ENCODE measurements around the gene SDC1.

Gene SDC1

DNA sequence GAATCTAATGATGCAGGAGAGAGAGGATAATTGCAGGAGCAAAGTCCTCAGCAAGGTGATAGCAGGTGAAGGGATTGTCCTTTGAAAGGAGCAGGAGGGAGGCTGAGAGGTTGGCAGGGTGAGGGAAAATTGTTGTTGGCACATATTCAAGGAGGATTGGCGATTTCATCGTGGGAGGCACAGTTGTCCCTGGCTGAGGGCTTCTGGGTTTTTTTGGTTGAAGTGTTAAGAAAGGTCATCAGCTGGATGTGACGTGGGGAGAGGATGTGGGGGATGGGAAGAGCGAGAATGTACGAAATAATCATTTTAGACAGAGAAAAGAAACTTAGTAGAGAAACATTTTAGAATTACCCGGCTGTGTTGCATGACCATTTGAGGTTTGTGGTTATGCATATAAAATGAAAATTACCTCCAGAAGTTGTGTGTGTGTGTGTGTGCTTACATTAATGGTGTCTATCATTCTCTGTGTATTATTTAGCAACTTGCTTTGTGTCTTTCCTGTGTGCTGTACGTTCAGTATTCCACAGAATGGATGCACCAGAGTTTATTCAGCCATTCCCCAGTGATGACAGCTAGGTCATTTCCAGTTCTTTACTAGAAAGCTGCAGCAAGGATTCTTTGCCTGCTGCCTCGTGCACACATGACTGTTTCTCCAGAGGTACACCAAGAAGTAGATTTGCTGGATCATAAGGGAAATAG lies 67.6 kb downstream of the SDC1 start:
- intact Hi-C loops (cut with DNase I): no loop called here
- DNase-seq: no peak

DNA sequence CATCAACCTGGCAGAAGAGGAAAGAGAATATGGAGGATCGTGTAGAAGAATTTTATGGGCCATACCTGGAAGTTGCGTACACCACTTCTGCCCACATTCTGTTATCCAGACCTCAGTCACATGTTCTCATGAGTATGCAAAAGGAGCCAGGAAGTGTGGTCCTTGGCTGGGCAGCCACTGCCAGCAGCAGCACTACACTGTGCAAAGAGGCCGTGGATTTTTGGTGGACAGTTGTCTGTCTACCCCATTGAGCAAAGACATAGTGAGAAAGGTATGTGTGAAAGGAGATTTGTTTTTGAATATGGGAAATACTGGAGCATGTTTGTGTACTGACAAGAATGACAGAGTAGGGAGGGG lies 68.1 kb downstream of the SDC1 start:
- DNase-seq: no peak
- intact Hi-C loops (cut with DNase I): no loop called here

DNA sequence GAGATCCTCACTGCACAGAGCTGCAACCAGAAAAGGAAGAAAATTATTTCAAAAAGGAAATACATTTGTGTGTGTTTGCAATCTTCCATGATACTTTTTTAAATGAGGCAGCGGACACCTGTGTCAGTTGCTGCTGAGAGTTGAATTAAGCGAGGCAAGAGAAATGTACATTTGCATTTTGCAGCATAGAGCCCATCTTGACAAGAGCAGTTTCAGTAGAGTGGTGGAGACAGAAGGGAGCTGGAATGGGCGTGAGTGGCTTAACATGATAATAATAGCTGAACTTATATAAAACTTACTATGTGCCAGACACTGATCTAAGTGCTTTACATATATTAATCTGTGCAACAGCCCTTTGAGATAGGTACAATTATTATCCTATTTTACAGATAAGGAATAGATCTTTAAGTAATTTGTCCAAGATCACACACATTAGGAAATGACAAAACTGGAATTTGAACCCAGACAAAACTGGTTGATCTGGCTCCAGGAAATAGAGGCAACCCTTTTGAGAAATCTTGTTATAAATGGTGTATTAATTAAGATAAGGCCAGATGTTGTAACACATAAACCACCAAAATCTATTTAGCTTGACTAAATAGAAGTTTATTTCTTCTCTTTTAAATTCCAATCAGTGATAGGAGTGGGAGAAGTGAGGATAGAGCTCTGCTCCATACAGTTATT lies 68.7 kb downstream of the SDC1 start:
- intact Hi-C loops (cut with DNase I): no loop called here
- no peak for DNase-seq

DNA sequence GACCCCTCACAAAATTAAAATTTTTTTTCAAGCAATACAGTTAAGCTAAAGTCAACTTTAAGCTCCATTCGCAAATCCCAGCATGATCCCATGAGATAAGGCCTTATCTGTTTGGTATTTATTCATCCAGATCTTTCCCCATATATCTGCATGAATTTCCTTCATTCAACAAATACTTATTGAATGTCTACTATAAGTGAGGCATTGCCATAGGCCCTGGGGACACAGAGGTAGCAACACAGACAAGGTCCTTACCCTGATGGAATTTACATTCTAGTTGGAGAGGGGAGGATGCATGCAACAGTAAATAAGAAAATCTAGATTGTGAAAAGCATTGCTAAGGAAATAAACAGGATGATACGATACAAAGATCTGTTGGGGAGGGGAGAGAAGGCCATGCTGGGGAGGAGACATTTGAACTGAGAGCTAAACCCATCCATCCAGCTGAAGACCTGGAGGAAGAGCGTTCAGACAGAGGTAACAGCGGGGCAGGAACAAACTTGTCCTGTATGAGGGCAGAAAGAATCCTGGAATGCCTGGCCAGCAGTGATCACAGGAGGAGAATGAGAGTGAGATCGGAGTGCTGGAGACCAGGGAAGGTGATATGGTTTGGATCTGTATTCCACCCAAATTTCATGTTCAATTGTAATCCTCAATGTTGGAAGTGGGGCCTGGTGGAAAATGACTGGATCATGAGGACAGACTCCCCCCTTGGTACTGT lies 71.6 kb downstream of the SDC1 start:
- intact Hi-C loops (cut with DNase I): no loop called here
- no peak for DNase-seq

DNA sequence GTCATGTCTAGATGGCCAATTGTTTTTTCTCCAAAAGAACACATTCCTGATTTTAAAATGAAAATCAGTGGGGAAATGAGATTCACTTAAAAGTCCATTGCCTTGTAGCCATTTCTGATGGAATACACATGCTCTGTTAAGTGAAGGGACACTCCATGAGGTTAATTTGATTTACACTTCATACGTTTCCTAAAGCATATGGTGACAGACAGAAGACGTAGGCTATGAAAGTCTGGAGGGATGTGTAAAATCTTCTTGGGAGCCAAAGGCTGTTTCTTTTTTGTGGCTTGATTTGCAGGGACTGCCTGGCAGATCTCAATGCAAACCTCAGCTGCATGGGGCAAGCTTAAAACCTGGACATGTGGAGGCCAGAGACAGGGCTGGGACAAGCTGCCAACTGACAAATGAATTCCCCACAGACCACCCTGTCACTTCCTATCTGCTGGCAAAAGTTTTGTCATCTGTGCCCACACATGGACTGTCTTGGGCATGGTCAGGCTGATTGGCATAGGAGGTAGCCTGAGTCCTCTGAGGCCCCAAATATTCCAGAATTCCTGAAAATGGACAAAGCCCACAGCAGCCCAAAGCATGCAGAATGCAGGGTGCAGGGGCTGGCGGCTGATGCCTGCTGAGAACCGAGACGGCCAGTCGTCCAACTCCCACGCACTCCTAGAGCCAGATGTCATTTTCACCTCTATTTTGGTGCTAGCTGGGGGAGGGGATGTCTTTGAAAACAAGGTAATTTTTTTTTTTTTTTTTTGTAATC lies 73.9 kb downstream of the SDC1 start:
- peak in 1 of 10 donors; percentile 75 for DNase-seq
- intact Hi-C loops (cut with DNase I): no loop called here

Measured in posterior cingulate gyrus (tissue), 11 donors.